Trophoblast cell (in vitro differentiated cells and primary cell): ENCODE results near the gene GP9.
A peak's percentile ranks its signal among the peaks of the same experiment; 100 is the strongest.

ENCODE experiments used
- DNase-seq, 2 donors: peaks; one replicate each; pipeline ENCODE4 v3.0.0-alpha.2; 2016
- H2AFZ ChIP-seq: 2 replicates; pipeline ENCODE4 v1.6.1; 2013; ENCODE audit warnings: low read length, moderate library complexity, mild to moderate bottlenecking; ENCODE audit not compliant: insufficient read depth, poor library complexity
- H2AK5ac ChIP-seq: 2 replicates; pipeline ENCODE4 v1.6.1; 2013; ENCODE audit warnings: mild to moderate bottlenecking, low read length
- H2BK120ac ChIP-seq: 2 replicates; pipeline ENCODE4 v1.6.1; 2013; ENCODE audit warnings: low read length, mild to moderate bottlenecking, moderate library complexity; ENCODE audit not compliant: insufficient read depth, poor library complexity
- H2BK12ac ChIP-seq: 2 replicates; pipeline ENCODE4 v1.6.1; 2013; ENCODE audit warnings: mild to moderate bottlenecking, low read length, moderate library complexity
- H2BK5ac ChIP-seq: 2 replicates; pipeline ENCODE4 v1.6.1; 2013; ENCODE audit warnings: low read length, low read depth, moderate library complexity, mild to moderate bottlenecking; ENCODE audit not compliant: poor library complexity
- H3K14ac ChIP-seq: 2 replicates; pipeline ENCODE4 v1.6.1; 2013; ENCODE audit warnings: mild to moderate bottlenecking, low read length
- H3K18ac ChIP-seq: 2 replicates; pipeline ENCODE4 v1.6.1; 2013; ENCODE audit warnings: mild to moderate bottlenecking, low read length
- H3K23ac ChIP-seq: 2 replicates; pipeline ENCODE4 v1.6.1; 2013; ENCODE audit warnings: low read length
- H3K27ac ChIP-seq: 2 replicates; pipeline ENCODE4 v1.5.1; 2013; ENCODE audit warnings: low read depth, mild to moderate bottlenecking, inconsistent platforms, low read length, moderate library complexity
- H3K27me3 ChIP-seq: 2 replicates; pipeline ENCODE4 v1.6.1; 2013; ENCODE audit warnings: inconsistent platforms, mild to moderate bottlenecking, low read length, moderate library complexity; ENCODE audit not compliant: insufficient read depth
- H3K36me3 ChIP-seq, 2 experiments: 1 replicate in 1 of 2; 2 replicates in 1 of 2; pipeline ENCODE4 v1.6.1; 2013; ENCODE audit warnings: low read length in 2 of 2, mild to moderate bottlenecking in 2 of 2, moderate library complexity in 1 of 2; ENCODE audit not compliant: insufficient read depth in 2 of 2, control insufficient read depth in 1 of 2
- H3K4ac ChIP-seq: 2 replicates; pipeline ENCODE4 v1.6.1; 2013; ENCODE audit warnings: low read depth, mild to moderate bottlenecking, low read length, moderate library complexity
- H3K4me1 ChIP-seq, 2 experiments: 1 replicate in 1 of 2; 2 replicates in 1 of 2; pipeline ENCODE4 v1.6.1; 2013; ENCODE audit warnings: low read length in 2 of 2, mild to moderate bottlenecking in 2 of 2, moderate library complexity in 1 of 2; ENCODE audit not compliant: insufficient read depth in 2 of 2, control insufficient read depth in 1 of 2
- H3K4me2 ChIP-seq: 2 replicates; pipeline ENCODE4 v1.6.1; 2013; ENCODE audit warnings: inconsistent platforms, mild to moderate bottlenecking, low read length, moderate library complexity
- H3K4me3 ChIP-seq: 2 replicates; pipeline ENCODE4 v1.5.1; 2013; ENCODE audit warnings: mild to moderate bottlenecking, low read depth, low read length, inconsistent platforms
- H3K79me1 ChIP-seq: one replicate; pipeline ENCODE4 v1.6.1; 2013; ENCODE audit warnings: low read length
- H3K79me2 ChIP-seq: 2 replicates; pipeline ENCODE4 v1.6.1; 2013; ENCODE audit warnings: low read length, mild to moderate bottlenecking; ENCODE audit not compliant: control insufficient read depth, insufficient read depth, poor library complexity
- H3K9ac ChIP-seq: 2 replicates; pipeline ENCODE4 v1.6.1; 2013; ENCODE audit warnings: mild to moderate bottlenecking, low read length
- H3K9me3 ChIP-seq: 2 replicates; pipeline ENCODE4 v1.6.1; 2013; ENCODE audit warnings: low read depth, mild to moderate bottlenecking, control low read depth, inconsistent platforms, low read length; ENCODE audit not compliant: insufficient read depth
- H4K12ac ChIP-seq: 2 replicates; pipeline ENCODE4 v1.6.1; 2013; ENCODE audit warnings: low read depth, mild to moderate bottlenecking, low read length, moderate library complexity
- H4K8ac ChIP-seq: 2 replicates; pipeline ENCODE4 v1.6.1; 2013; ENCODE audit warnings: low read depth, mild to moderate bottlenecking, low read length, moderate library complexity
- H4K91ac ChIP-seq: one replicate; pipeline ENCODE4 v1.6.1; 2013; ENCODE audit warnings: low read depth, mild to moderate bottlenecking, low read length, moderate library complexity
- WGBS: extraction: QIAGEN DNeasy Blood & Tissue Kit; methylation state at CpG from one replicate; pipeline ENCODE4 v1.1.7; 2013; ENCODE audit warnings: missing lambda C conversion rate; ENCODE audit not compliant: insufficient read length, insufficient coverage; ENCODE audit errors: extremely low coverage; 5-methylcytosine and 5-hydroxymethylcytosine counted together

GP9 gene

DNA sequence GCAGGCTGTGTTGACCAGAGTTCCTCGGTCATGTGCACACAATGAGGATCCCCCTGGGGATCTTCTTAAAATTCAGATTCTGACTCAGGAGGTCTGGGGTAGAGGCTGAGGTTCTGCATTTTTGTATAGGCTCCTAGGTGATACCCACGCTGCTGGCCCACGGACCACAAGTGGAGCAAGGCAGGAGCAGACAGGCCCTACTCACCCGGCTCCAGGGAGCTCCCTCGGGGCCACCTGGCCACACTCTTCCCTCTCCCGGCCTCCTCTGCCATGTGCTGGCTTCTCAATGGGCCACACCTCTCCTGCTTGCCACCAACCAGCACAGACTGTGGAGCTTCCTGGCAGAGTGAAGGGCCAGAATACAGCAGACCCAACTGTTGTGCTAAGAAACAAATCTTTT is 23.9 kb downstream of the GP9 start:
- Histone ChIP-seq H3K27me3 (no peaks in the 10 kb centered on the region), H3K14ac (no peak overlapping the region), H3K4ac (no peak overlapping the region), H2BK120ac (no peak overlapping the region), H3K18ac (no peak overlapping the region), H3K9me3 (no peaks in the 10 kb centered on the region), H3K27ac (no peak overlapping the region), H3K36me3 (peaks cover 0 to 2% of the 10 kb centered on the region in 2 experiments), H4K8ac (no peak overlapping the region), H2AK5ac (no peak overlapping the region), H3K4me2 (no peak overlapping the region), H4K12ac (no peak overlapping the region), H3K4me1 (no peaks in the 10 kb centered on the region), H3K79me2 (no peaks in the 10 kb centered on the region), H2BK5ac (no peak overlapping the region), H2BK12ac (no peak overlapping the region), H3K23ac (no peak overlapping the region), H4K91ac (no peak overlapping the region), H3K79me1 (no peaks in the 10 kb centered on the region), H2AFZ (no peak overlapping the region), H3K4me3 (no peak overlapping the region), H3K9ac (no peak overlapping the region)
- DNase-seq = no peak
- WGBS = no CpG with 5 or more reads among the region's 6 CpGs

DNA sequence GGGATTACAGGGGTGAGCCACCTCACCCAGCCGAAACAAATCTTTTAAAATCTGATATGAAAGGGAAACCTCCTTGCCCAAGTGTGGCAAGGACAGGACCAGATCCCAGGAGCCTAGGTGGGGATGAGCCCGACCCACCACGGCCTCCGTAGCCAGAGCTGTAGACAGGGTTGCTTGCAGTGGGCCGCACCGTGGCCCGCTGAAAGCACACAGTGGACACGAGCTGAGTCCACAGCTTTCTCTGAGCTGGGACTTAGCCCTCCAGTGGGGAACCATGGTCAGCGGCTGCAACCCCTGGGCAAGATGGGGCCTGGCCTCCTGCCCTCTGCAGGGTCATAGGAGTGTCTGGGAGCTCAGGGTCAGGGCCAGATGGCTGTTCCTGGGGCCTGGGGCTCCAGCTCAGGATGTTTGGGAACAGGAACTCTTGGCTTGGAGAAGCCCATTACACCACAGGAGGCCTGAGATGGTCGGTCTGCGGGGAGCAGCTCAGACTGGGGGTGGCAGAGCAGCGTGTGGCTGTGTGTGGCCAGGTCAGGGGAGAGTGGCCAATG is 24.7 kb downstream of the GP9 start:
- no peak overlapping the region for H3K14ac ChIP-seq
- no peak overlapping the region for H2BK120ac ChIP-seq
- H4K8ac ChIP-seq = no peak overlapping the region
- H2AFZ ChIP-seq = no peak overlapping the region
- H3K4me2 ChIP-seq = no peak overlapping the region
- no peaks in the 10 kb centered on the region for H3K27me3 ChIP-seq
- H3K4ac ChIP-seq = no peak overlapping the region
- H3K79me2 ChIP-seq = no peaks in the 10 kb centered on the region
- no peak overlapping the region for H4K12ac ChIP-seq
- H3K18ac ChIP-seq = no peak overlapping the region
- no peak overlapping the region for H2BK5ac ChIP-seq
- no peak overlapping the region for H2AK5ac ChIP-seq
- no peak for DNase-seq
- H4K91ac ChIP-seq = no peak overlapping the region
- H3K27ac ChIP-seq = no peak overlapping the region
- H2BK12ac ChIP-seq = no peak overlapping the region
- H3K36me3 ChIP-seq = peaks cover 0 to 2% of the 10 kb centered on the region in 2 experiments
- no peaks in the 10 kb centered on the region for H3K79me1 ChIP-seq
- no peak overlapping the region for H3K4me3 ChIP-seq
- H3K23ac ChIP-seq = no peak overlapping the region
- no peak overlapping the region for H3K9ac ChIP-seq
- no CpG with 5 or more reads among the region's 12 CpGs for WGBS
- H3K4me1 ChIP-seq = no peaks in the 10 kb centered on the region
- H3K9me3 ChIP-seq = no peaks in the 10 kb centered on the region

DNA sequence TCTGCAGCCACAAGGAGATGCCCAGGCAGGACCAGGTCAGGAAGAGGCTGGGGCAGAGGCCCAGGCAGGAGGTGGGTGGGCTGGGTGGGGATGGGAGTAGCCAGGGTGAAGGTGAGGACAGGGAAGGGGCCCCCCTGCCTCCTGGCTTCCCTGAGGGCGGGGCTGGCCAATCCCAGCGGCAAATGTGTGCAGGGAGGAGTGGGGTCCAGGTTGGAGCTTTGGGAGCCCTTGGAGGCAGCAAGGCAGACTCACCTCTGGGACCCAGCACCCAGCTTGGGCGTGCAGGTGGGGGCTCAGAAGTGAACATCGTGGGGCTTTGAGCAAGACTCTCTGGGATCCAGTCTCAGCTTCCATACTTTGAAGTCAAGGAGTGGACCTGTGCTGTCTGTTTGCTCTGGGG is 25.2 kb downstream of the GP9 start:
- no peak overlapping the region for H3K23ac ChIP-seq
- H4K91ac ChIP-seq = no peak overlapping the region
- no peaks in the 10 kb centered on the region for H3K9me3 ChIP-seq
- no peak overlapping the region for H3K18ac ChIP-seq
- H3K79me2 ChIP-seq = no peaks in the 10 kb centered on the region
- H2AK5ac ChIP-seq = no peak overlapping the region
- H3K9ac ChIP-seq = no peak overlapping the region
- WGBS = no CpG with 5 or more reads among the region's 4 CpGs
- no peak overlapping the region for H3K4me2 ChIP-seq
- DNase-seq = no peak
- no peak overlapping the region for H2AFZ ChIP-seq
- no peaks in the 10 kb centered on the region for H3K4me1 ChIP-seq
- H3K79me1 ChIP-seq = no peaks in the 10 kb centered on the region
- no peak overlapping the region for H4K8ac ChIP-seq
- H3K4me3 ChIP-seq = no peak overlapping the region
- no peak overlapping the region for H2BK120ac ChIP-seq
- H3K4ac ChIP-seq = no peak overlapping the region
- H3K36me3 ChIP-seq = peaks cover 0 to 2% of the 10 kb centered on the region in 2 experiments
- no peak overlapping the region for H3K27ac ChIP-seq
- H3K14ac ChIP-seq = no peak overlapping the region
- no peak overlapping the region for H2BK12ac ChIP-seq
- no peaks in the 10 kb centered on the region for H3K27me3 ChIP-seq
- no peak overlapping the region for H4K12ac ChIP-seq
- H2BK5ac ChIP-seq = no peak overlapping the region

DNA sequence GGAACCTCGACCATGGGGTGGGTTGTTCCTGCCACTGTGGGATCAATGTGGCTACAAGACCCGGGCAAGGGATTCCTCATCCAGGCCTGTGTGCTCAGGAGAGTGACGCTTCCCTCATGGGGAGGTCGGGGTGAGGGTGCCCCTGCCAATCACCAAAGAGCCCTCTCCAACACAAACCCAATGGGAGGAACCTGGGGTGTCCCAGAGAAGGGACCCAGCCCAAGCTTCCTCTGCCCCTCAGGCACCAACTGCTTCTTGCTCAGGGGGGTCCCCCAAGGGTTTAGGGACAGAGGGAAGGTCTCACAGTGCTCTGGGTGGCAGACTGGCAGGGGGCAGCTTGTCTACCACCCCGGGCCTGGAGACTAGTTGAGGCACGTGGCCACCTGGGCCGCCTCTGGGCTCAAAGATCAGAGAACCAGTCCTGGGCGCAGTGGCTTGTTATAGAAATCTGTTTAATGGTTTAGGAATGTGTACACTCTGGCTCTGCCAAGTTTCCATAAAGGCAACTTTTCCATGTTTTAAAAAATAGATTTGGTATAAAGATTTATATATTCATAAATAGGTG is 26.6 kb downstream of the GP9 start:
- Histone ChIP-seq H4K91ac (no peak overlapping the region), H3K27ac (no peak overlapping the region), H4K12ac (no peak overlapping the region), H3K36me3 (peaks cover 7 to 8% of the 10 kb centered on the region in 2 experiments), H3K9ac (no peak overlapping the region), H2AK5ac (no peak overlapping the region), H4K8ac (peak overlapping the region; percentile 47), H2BK12ac (no peak overlapping the region), H2BK5ac (no peak overlapping the region), H3K4me3 (no peak overlapping the region), H3K4me1 (no peaks in the 10 kb centered on the region), H3K4ac (peak overlapping the region; percentile 10), H3K79me2 (no peaks in the 10 kb centered on the region), H3K23ac (no peak overlapping the region), H3K79me1 (no peaks in the 10 kb centered on the region), H3K18ac (no peak overlapping the region), H3K9me3 (no peaks in the 10 kb centered on the region), H3K27me3 (no peaks in the 10 kb centered on the region), H3K14ac (no peak overlapping the region), H2AFZ (no peak overlapping the region), H2BK120ac (no peak overlapping the region), H3K4me2 (no peak overlapping the region)
- DNase-seq = no peak
- no CpG with 5 or more reads among the region's 8 CpGs for WGBS
